Stimulated activated CD4-positive, alpha-beta T cell treated with anti-CD3 and anti-CD28 coated beads, Interleukin-4, amount 100 ng/mL, for 1 hour (primary cell): ENCODE measurements around the gene FAR2.
"Not testable (repeated sequence)": the region's sequence is repeated elsewhere in the genome, so short reads cannot be mapped to it uniquely, and the experiment has no call there.

Experiments used
- DNase-seq: peaks from one replicate; pipeline ENCODE4 v3.0.0-alpha.2; 2020

Gene FAR2

GRCh38 chr12:29148911-29149690 is at the start of gene FAR2:
FAR2 (plus strand) TSS chr12:29149278; CDS start chr12:29270450, 121,172 bp downstream.
- peak; percentile 43 for DNase-seq

GRCh38 chr12:29102741-29103140 is 46.3 kb upstream of the FAR2 start:
- no peak for DNase-seq

GRCh38 chr12:29103539-29103974 is 45.5 kb upstream of the FAR2 start:
- DNase-seq = no peak

GRCh38 chr12:29104516-29104915 is 44.6 kb upstream of the FAR2 start:
- no peak for DNase-seq

- no peak for DNase-seq
Observed at GRCh38 chr12:29110506-29111442, 38.3 kb upstream of the FAR2 start.

- no peak for DNase-seq
Observed at GRCh38 chr12:29113101-29113500, 36.0 kb upstream of the FAR2 start.

GRCh38 chr12:29116414-29116813 is 32.7 kb upstream of the FAR2 start:
- DNase-seq = no peak

- DNase-seq = no peak
Observed at GRCh38 chr12:29131539-29131938, 17.5 kb upstream of the FAR2 start.

- no peak for DNase-seq
Observed at GRCh38 chr12:29132316-29132715, 16.8 kb upstream of the FAR2 start.

- no peak for DNase-seq
Observed at GRCh38 chr12:29133181-29133580, 15.9 kb upstream of the FAR2 start.

GRCh38 chr12:29133680-29134079 is 15.4 kb upstream of the FAR2 start:
- DNase-seq = no peak

GRCh38 chr12:29138256-29138655 is 10.8 kb upstream of the FAR2 start:
- DNase-seq = not testable (repeated sequence)

GRCh38 chr12:29138855-29139254 is 10.2 kb upstream of the FAR2 start:
- DNase-seq = not testable (repeated sequence)

- no peak for DNase-seq
Observed at GRCh38 chr12:29145372-29146170, 3.5 kb upstream of the FAR2 start.

- no peak for DNase-seq
Observed at GRCh38 chr12:29146196-29146595, 2.9 kb upstream of the FAR2 start.

- DNase-seq = no peak
Observed at GRCh38 chr12:29147731-29148595, 1.1 kb upstream of the FAR2 start.

- DNase-seq = peak; percentile 4
Observed at GRCh38 chr12:29148596-29148910, 525 bp upstream of the FAR2 start.

GRCh38 chr12:29149691-29150281 is 708 bp downstream of the FAR2 start:
- DNase-seq = peak; percentile 13

- DNase-seq = no peak
Observed at GRCh38 chr12:29150462-29150861, 1.4 kb downstream of the FAR2 start.

GRCh38 chr12:29152223-29152868 is 3.3 kb downstream of the FAR2 start:
- DNase-seq = no peak

GRCh38 chr12:29152981-29153630 is 4.0 kb downstream of the FAR2 start:
- DNase-seq = no peak
